GM21723 (cell line): ENCODE measurements around the gene KDF1.

Experiments
- ATAC-seq: cut with Tn5 transposase; IDR thresholded peaks from one replicate; pipeline ENCODE4 v1.9.1; 2021; ENCODE audit warnings: mild to moderate bottlenecking, moderate library complexity; ENCODE audit not compliant: unreplicated experiment

Gene KDF1, protein sequence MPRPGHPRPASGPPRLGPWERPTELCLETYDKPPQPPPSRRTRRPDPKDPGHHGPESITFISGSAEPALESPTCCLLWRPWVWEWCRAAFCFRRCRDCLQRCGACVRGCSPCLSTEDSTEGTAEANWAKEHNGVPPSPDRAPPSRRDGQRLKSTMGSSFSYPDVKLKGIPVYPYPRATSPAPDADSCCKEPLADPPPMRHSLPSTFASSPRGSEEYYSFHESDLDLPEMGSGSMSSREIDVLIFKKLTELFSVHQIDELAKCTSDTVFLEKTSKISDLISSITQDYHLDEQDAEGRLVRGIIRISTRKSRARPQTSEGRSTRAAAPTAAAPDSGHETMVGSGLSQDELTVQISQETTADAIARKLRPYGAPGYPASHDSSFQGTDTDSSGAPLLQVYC

DNA sequence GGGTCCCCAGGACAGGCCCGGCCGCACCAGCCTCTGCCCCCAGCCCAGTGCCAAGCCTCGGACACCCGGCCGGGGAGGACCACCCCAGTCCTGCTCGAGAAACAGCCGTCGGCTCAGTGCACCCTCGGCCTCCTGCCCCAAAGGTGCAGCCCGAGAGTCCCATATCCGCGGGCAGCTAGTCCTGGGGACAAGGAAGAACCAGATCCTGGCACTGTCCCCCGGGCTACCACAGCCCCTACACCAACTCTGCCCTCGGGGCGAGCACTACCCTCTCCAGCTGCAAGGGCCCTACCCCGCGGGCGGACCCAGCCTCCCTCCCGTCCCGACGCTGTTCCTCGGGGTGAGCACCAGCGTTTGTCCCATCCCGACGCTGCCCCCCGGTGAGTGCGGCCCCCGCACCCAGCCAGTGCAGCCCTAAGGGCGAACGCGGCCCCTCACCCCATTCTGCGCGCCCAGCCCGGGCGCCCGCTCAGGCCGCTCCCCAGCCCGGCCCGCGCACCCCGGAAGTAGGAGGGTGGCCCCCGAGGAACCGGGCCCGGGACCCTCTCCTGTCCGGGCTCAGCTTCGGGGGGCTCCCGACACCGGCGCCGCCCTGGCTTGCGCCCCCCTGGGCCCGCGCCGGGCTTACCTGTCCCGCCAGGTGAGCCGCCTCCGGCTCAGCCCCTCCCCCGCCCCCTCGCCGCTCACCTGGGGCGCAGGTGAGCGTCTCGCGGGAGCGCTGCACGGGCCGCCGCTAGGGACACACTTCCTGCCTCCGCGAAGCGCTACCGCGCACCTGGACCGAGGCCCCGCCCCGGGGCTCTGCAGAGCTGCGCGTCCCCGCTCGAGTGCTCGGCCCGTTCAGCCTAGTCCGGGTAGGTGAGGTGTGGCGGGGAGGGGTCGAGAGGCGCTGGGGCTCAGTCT lies at the start of gene KDF1:
KDF1 (minus strand) TSS at position 747 of the 903 bp plus-strand sequence. CDS start 8,088 bp downstream, outside the sequence.
- no peak for ATAC-seq

DNA sequence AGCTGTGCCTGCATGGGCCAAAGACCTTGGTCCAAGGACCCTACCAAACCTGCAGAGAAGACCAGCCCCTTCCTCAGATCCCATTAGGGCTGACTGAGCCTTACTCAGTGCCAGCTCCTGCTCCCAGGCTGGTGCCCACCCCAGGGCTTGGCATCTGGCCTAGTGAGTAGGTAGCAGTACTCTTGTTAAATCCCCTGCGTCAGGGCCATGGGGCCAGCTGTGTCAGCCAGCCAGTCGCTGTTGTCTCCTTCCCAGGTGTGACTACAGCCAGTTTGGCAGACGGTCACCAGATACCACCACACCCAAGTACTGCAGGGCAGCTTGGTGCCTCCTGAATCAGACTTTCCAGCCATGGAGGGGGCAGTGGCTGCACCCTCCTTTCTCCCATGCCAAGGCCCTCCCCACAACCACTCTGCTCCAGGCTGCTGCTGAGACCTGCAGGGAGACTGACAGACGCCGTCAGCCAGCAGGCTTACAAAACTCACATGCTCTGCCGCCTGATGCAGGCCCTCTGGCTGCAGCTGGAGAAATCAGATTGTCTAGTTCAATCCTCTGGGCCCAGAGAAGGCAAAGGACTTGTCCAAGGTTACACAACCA lies 49.4 kb upstream of the KDF1 start:
- ATAC-seq = no peak

DNA sequence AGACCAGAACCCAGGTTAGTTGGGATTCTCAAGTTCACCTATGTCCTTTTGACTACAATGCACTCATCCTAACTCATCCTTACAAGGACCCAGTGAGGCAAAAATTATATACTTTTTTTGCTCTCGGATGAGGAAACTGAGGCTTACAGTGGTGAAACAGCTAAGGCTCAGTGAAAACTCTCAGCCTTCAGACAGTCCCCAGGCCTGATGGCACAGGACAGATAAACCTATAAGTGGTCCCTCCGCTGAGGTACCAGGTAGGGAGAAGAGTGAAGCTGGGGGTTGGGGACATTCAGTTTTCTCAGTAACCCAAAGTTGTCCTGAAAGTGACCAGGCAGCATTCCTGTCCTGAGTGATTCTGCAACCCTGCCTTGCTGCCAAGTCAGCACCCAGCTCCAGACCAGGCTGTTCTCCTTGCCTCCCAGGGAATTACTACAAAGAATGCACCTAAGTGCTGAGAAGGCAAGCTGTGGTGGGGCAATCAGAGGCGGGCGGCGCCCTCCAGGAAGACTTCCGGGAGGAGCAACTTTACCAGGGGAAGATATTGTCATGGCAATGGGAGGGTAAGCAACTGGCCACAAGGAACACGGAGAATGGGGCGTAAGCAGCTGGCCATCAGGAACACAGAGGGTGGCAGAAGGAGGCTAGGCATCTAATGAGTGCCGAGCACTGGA lies 47.8 kb upstream of the KDF1 start:
- no peak for ATAC-seq

DNA sequence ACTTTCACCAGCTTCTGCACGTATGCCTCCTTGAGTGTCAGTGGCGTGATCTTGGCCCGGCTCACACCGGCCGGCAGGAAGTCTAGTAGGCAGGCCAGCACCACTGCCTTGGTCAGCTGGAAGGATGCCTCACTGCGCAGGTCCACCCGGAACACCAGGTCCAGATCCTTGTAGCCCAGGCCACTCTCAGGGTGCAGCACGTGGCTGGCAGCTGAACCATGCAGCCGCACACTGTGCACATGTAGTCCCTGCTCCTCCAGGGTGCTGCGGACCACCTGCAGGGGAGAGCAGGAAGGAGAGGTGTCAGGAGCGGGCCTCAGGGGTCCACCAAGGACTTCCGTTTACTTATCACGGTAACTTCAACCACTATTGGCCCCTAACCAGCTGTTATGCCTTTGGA lies 46.4 kb upstream of the KDF1 start:
- ATAC-seq = no peak

DNA sequence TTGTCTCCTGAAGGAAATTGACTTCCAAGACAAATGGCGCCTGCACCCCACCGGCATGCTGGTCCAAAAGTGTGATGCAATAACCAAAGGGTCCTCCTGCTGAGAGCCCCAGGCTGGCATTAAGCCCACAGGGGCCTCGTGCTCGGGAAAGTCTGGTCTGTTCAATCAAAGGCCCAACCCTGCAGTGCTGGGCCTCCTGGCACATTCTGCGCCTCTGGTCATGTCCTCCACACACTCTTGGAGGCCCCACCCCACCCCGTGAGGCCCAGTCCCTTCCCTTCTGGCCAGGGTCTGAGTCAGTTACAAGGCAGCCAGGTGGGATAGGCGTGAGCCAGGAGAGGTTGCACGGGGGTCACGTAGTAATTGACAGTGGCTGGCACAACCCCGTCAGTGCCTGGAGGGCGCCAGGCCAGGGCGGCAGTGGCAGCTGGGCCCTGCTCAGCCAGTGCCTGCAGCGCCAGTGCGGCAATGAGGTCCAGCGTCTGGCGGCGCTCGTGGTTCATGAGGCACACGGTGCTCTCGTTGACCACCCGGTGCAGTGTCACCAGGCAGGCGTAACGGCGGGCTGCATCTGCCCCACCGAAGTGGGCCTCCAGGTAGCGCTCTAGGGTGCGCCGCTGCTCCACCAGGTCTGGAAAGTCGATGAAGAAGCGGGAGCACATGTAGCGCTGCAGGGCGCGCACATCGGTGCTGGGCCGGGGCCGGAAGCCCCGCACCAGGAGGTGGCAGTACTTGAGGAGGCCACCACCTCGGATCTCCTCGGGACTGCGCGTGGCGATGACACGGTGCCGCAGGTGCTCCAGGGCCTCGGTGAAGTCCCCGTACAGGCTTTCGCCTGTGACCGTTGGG lies 45.6 kb upstream of the KDF1 start:
- no peak for ATAC-seq

DNA sequence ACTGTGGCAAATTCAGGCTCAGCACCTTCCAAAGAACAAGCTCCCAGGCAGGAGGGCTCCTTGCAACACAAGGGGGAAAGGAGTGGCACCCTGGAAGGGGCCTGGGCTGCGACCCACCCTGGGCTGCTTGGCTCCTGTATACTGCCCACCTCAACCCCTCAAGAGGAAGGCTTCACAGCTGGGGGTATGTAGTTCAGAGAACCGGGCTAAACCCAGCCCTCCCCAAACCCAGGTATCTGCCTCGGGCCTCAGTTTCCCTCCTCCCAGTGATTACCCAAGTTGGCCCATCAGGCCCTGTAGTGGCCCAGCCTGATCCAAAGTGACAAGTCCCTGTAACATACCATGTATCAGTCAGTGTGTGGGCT lies 44.9 kb upstream of the KDF1 start:
- no peak for ATAC-seq

DNA sequence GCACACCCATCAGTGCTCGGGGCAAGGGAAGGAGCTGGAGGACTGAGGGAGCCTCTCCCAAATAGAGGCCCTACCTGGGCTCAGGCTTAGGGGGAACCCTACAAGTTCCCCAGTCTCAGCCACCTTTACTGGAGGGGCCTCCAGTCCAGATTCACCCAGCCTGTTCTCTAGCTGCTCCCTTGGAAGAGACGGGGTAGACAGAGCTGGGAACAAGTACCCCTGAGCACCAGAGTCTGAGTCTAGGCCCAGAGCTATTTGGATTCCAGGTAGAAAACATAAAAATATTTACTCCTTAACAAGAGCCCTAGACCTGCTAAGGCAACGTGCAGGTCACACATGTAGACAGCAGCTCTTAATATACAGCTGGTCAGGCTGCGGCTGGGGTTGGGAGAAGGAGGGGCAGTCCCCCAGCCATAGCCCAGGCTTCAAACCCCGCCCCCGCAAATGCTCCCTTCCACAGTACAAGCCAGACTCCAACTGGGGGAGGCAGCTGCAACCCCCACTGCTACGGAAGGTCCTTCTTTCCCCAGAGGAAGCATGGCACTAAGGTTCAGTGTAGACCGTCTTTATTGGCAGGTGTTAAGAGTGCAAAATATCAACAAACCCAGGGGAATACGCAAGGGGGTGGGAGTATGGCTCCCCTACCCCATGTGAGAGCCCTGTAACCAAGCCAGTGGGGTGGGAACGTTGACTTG lies 44.4 kb upstream of the KDF1 start:
- no peak for ATAC-seq

DNA sequence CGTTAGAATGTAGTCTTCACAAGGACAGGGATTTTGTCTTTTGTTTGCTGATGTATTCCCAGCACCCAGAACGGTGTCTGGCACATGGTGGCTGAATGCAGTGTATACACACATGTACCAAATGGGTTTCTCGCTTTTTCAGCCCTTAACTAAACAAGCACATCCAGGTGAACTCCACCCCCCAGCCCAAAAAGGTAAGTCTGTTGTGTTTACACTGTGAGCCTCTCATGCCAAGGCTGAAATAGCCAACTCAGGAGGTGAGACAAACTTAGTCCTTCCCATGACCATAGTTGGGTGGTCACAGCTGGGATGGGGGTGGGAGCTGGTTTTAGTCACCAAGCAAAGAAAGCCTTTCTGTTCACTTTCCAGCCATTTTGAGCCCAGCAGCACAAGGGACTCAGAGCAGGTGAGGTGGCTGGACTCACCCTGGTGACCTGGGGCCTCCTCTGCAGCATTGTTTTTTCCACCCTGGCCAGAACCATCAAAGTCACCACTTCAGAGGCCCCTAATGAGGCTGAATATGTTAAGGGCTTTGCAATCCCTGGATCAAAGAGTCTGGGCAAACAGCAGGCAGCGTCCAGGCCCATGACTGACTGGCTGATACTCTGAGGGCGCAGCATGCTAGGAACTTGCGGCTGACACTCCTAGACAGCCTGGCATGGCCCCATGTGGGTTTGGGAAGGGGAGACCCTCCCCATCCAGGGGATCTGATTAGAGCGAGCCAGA lies 43.6 kb upstream of the KDF1 start:
- no peak for ATAC-seq

DNA sequence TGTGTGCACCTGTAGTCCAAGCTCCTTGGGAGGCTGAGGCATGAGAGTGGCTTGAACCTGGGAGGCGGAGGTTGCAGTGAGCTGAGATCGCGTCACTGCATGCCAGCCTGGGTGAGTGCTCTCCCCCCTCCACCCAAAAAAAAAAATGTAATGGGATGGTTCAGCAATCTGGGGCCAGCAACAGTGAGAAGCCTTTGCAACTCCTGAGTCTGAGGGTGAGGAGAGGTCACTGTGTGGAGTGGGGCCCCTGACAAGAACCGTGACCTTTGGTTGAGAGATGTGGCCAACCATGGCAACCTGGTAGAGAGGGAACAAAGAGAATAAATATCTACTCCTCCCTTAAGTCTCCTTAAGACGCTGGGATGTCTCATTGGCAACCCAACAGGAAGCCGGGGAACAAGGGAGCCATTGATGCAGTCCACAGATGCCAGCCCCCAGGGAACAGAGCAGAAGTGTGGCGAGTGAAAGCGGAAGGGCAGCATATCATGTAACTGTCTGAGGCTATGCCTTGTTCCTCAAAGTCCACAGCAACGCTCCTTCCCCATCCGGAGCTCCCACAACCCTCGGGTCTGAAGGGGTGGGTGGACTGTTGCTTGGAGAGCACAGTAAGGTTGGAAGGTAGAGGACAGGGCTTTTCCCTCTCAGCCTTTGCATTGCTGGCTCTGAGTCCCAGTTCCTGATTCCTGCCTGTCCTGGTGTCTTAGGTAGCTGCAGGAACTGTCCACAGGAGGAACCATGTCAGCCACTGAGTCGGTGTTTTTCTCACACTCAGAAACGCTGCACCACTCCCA lies 41.5 kb upstream of the KDF1 start:
- ATAC-seq = no peak

DNA sequence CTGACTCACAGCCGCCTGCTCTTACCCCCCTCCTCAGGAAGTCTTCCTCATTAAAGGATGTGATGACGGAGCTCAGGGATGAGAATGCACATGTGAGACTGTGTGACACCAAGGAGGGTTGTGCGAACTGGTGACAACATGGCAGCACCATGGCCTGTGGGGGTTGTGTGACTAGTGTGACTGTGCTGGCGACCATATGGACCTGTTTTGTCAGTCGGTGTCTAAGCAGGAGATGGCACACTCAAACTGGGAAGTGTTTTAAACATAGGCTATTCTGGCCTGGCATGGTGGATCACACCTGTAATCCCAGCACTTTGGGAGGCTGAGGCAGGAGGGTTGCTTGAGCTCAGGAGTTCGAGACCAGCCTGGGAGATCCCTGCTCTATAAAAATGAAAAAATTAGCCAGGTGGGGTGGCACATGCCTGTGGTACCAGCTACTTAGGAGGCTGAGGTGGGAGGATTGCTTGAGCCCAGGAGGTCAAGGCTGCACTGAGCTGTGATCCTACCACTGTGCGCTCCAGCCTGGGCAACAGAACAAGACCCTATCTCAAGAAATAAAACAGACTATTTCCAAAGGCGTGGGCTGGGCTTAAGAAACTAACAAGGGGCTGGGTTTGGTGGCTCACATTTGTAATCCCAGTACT lies 40.7 kb upstream of the KDF1 start:
- no peak for ATAC-seq

DNA sequence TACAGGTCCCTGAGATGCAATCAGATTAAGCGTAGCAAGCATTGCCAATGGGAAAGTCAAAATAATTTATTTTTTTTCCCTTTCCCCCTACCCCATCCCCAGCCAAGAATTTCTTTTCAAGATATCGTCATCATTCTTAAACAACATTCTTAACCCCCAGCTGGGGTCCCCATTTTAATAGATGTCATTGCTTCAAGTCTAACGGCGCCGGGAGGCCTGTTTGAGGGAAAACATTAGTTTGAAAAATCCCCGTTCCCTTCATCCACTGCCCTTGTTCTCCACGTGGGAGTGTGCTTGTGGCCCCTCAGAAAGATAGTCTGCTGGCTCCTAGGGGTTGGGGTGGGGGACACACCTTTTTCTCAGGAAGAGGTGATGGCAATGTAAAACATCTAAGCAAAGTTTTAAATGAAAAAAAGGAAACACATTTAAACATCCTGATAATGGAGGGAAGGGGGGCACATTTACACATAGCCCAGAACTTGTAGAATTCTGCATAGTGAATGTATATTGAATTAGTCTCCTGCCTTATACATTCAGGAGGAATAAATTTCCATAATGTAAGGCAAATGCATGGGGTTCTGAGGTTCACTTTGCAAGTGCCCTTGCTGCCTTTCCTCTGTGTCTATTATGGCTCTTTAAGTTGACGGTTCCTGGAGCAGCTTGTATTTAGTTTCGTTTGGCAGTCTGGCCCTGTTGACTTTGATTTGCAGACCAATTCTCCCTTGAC lies 40.0 kb upstream of the KDF1 start:
- no peak for ATAC-seq

DNA sequence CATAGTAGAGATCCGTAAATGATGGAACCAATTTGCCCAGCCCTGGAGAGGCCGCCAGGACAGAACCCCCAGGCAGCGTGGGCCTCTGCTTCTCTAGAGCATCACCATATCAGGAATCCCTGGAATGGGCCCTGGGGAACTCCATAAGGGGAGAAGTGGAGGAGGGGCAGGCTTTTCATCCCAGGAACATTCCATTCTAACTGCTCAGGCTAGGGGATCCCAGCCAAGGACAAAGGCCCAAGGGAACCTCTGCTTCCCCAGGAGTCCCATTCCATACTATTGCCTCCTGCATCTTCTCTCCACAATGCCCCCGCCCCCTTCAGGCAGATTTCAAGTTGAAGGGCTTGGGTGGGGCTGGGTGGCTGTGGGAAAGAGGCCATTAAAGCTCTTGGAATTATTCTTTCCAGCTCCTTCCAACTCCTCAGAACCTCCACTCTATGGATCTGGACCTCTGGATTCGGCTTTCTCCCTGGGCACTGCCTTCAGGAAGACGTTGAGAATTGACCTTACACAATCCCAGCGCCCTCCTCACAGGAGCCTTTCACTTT lies 39.2 kb upstream of the KDF1 start:
- ATAC-seq = no peak

DNA sequence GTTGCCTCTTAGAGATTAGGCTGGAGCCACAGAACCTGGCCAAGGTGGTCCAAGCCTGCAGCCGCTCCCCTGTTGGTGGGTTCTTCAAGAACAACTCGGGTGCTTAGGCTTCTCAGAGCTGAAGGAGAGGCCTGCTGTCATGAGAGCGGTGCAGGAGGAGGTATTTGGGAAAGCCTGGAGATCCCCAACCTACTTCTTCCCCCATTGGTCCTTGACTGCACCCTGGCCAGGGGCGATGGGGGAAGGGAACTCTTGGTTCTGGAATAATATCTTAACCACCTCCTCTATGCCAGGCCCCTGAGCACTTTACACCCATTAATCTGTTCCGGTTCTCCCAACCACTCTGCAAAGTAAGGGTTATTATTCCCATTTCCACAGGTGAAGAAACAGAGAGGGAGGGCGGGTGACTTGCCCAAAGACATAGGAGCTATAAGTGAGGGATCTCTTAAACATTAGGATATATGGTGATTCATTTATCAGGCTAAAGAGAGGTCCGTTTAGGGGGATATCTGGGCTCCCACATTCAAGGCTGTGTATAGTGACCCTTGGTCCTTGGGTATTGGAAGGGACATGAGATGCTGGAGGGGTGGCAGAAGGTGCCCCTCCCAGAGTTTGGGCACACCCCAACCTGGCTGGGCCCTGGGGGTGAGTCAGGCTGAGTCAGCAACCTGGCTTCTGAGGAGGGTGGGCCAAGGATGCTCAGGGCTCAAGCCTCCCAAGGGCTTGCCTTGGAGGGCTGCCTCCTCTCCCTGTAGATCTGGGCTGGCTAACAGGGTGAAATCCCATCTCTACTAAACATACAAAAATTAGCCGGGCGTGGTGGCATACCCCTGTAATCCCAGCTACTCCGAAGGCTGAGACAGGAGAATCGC lies 38.4 kb upstream of the KDF1 start:
- no peak for ATAC-seq

DNA sequence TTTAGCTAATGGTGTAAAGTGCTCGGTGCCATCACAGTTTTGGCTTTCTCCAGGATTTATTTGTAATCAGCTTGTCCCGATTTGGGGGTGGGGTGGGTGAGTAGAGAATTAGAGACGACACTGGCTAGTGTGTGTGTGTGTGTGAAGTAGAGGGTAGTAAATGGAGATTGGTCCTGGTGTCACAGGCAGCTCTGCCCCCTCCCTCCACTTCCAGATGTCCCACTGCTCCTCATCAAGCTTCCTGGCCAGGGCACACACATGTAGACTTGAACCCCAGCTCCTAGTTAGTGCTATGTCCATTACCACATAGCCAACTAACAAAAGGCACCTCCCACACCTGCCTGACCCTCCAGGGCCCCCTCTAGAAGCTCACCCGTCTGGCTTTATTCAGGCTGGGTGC lies 36.4 kb upstream of the KDF1 start:
- no peak for ATAC-seq

DNA sequence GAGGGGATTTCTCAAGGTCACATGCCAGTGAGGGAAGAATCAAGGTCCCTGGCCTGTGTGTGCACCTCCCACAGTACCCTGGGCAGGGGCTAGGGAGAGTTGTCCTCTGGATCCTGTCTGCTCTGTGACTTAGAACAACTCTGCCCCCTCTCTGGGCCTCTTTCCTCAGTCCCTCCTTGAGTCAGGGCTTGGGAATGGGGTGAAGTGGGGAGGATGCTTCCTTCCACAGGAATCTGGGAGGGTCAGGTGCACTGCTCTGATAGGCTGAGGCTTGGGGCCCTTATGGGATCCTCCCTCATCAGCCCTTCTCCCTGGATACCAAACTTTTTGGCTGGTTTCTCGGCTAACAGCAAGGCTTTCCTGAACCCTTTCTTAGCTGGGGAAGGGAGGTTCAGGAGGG lies 35.8 kb upstream of the KDF1 start:
- ATAC-seq = no peak
